ENCODE measurements around the gene ITGAE.

ITGAE gene

GRCh38 chr17:3689262-3690093 lies 111.5 kb downstream of the ITGAE start:
- DNase-seq = no peak

DNA sequence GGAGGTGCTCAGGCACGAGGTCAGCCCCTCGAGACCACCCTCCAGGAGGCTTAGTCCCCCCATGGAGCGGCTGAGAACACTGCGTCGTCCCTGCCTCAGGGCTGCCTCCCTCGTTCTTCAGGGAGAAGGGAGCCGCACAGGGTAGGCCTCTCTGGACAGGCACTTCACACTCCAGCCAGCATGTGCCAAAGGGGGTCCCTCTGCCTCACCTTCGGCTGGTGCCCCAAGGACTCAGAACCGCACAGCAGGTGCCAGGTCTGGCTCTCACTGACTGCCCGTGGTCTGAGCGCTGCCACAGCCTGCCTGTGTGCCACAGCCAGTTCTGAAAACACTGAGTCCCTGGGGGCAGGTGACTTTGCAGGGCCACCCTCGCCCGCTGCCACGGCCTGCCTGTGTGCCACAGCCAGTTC lies 112.1 kb downstream of the ITGAE start:
- DNase-seq = no peak

DNA sequence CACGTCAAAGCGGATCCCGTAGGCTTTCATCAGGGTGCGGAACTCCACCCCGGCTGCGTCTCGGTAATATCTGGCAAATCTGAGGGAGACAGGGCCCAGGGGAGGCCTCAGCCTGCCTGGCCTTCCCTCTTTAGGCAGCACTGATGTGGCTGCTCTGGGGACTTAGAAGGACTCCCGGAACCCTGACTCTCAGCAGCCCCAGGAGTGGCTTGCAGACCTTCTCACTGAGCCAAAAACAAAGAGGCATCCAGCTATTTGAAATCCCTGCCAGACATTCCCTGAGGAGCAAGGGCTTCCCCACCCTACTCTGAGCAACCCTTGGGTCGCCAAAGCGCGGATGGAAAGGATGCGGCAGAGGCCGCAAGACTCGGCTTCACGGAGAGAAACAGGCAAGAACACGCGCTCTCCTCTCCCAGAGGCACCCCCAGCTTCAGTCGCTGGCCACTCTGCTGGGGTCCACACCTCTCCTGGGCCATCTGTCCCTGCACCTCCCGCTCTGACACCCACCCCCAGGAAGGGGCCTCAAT lies 112.9 kb downstream of the ITGAE start:
- no peak for DNase-seq

DNA sequence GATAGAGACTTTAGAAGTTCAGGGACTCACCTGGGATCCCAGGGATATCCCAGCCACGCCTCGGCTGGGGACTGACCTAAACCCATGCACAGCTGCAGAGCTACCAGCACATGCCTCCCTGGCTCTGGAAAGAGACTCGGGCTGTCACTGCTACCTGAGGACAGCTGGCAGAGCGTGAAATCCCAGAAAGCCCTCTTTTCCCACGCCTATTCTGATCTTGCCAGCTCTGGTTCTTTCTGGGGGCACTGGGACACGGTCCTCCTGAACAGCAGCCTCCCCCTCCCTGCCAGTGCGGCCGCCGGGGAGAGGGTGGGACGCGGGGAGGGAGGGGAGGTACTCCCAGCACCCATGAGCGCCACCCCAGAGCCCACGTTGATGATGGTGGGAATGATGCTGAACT lies 115.8 kb downstream of the ITGAE start:
- no peak for DNase-seq

- no peak for DNase-seq
These were observed 117.9 kb downstream of the ITGAE start for GRCh38 chr17:3683054-3683511.

DNA sequence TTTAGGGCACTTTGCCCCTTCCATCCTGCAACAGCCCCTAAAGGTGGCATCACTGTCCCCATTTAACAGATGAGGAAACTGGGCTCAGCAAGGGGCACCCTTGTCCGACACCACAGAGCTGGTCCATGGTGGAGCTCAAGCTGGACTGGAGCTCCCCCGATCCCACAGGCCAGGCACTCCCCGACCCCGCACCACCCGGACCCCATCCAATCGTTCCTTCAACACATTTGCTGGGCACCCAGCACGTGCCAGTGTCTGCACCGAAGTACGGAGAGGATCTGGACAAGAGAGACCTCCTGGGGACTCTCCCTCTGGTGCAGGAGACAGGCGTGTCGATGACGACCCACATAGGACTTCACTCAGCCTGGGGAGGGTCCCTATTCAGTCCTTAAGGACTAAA lies 119.0 kb downstream of the ITGAE start:
- no peak for DNase-seq

DNA sequence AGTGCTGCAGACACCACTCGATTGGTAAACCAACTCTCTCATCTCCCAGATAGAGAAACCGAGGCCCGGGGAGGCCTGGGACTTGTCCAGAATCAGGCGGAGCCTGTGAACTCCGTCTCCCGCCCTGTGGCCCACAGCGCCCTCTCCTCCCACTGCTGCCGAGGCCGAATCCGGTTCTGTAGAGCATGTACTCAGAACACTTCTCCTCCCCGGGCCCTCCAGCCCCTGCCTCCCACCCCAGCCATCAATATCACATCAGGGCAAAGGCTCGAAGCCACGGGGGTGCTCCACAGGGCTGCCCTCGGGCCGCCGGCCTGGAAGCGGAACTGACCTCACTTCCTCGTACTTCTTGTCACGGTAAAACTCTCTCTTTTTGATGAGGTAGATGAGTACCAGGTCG lies 119.4 kb downstream of the ITGAE start:
- no peak for DNase-seq

GRCh38 chr17:3681057-3681456 lies 119.9 kb downstream of the ITGAE start:
- no peak for DNase-seq

DNA sequence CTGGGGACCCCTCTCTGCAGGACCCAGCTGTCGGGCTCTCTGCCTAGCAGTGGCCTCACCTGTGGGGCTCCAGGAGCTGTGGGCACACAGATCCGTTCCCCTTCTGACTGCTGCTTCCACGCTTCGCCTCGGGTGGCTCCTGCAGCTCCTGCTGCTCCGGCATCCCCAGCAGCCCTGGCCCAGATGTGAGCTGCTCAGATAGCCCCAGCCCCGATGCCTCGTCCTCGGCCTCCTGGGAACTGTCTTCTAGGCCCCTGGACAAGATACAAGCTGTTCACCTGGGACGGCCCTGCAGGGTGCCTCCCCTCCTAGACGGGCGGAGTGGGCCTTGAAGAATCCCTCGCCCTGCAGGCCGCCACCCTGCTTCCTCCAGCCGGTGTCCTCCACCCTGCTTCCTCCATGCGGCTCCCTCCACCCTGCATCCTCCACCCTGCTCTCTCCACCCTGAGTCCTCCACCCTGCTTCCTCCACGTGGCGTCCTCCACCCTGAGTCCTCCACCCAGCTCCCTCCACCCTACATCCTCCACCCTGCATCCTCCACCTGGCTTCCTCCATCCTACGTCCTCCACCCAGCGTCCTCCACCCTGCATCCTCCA lies 121.4 kb downstream of the ITGAE start:
- DNase-seq = no peak

DNA sequence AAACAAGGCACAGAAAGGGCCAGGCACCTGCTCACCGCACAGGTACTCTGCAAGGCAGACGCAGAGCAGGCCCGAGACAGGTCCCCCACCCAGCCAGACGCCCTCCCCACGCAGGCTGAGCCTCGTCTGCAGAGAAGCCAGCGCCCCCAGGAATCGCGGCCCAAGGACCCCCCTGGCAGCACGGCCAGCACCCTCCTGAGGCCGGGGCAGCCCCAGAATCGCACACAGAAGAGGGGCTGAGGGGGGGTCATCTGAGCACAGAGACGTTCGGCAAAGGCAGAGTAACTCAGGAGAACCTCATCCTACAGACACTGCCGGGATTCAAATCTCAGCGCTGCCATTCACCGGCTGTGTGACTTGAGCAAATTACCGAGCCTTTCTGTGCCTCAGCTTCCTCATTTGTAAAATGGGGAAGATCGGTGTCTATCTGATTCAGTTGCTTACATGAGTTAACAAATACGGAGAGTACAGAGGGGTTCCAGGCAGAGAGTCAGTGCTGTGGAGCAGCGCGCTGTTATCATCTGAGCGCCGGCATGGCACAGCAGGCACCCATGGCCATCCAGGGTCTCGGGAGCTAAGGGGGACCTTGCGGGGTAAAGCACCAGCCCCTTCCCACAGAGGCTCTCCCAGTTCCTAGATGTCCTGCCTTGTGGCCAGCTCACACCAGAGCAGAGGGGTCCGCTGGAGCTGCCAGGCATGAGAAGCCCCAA lies 122.0 kb downstream of the ITGAE start:
- DNase-seq = no peak

DNA sequence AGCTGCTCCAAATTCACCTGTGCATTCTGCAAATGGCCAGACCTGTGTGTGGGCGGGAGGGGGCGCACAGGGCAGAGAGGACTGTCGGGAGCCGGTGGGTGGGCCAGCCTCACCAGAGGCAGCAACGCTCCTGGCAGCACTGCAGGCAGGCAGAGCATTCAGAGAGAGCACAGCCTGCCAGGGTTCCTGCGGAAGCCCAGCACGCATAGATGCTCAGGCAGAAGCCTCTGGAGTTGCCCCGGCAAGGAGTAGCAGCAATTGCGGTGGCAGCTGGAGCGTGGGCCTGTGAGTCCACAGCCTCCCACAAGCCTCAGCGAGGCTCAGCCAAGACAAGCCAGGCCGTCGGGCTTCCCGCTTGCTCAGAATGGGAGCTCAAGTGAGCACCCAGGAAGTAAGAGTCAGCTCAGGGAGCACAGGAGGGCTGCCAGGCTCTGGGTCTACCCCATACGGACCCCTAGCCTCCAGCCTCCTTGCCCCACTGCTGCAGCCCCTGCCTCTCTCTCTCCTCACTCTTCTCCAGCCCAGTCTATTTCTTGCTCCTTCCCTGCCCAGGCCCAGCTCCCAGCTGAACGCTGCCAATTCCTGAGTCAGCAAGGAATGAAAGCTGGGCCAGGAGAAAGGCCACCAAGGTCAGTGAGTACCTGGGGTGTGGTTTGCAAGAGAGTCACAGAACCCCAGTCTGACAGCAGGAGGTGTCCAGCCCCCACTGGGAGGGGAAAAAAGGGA lies 122.7 kb downstream of the ITGAE start:
- no peak for DNase-seq

GRCh38 chr17:3675886-3676285 lies 125.1 kb downstream of the ITGAE start:
- no peak for DNase-seq

- DNase-seq = no peak
These were observed 128.4 kb downstream of the ITGAE start for GRCh38 chr17:3672571-3672970.

- DNase-seq = no peak
These were observed 131.4 kb downstream of the ITGAE start for GRCh38 chr17:3669548-3669947.

DNA sequence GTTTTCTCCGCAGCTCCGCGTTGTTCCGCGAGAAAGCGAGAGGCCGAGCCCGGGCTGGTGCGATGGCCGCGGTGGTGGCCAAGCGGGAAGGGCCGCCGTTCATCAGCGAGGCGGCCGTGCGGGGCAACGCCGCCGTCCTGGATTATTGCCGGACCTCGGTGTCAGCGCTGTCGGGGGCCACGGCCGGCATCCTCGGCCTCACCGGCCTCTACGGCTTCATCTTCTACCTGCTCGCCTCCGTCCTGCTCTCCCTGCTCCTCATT lies 132.0 kb downstream of the ITGAE start:
- no peak for DNase-seq

- peak; percentile 91 to 98 for DNase-seq
These were observed 132.5 kb downstream of the ITGAE start, which contains the start of the genes EMC6 and TAX1BP3 for GRCh38 chr17:3668279-3669084. Gene EMC6 (plus strand): TSS chr17:3668812. CDS start chr17:3669147, 335 bp downstream. Gene TAX1BP3 (minus strand): TSS chr17:3668578. CDS start chr17:3668526, 52 bp downstream.

DNA sequence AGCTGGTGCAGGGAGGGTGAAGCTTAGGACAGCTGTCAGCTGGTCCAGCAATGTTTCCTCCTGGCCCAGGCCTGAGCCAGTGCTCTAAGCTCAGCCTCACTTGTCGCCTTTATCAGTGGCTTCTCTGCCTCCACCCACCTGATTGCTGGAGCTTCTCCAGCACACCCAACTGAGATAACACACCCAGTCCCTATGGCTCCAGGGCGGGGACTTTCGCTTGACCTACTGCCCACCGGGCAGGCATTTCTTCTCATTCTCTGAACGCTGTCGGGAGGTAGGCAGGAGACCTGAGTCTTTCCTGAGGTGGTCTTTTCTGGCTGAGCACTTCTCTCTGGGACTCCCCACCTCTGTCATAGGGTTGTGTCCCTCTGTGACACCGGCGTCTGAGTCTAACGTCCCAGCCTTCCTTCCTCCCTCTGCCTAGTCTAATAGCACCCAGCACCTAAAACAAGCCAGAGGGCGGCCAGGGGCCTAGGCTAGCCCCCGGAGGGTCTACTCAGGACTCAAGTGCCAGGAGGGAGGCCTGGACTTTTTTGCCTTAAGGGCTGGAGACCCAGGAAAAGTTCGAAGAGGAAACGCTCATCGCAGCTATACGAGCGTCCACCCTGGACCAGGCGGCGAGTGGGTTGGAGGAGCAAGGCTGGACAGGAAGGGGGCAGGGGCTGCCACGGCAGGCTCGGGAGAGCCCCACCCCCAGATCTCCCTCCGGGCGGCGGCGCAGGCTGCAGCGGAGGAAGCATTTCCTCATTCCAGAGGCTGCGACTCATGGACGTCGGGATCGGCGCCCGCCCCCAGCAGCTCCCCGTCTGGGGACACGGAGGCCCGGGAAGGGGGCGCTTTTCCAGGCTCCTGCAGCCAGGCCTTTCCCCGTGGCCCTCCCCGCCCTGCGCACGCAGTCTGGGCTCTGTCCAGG lies 133.4 kb downstream of the ITGAE start:
- peak; percentile 44 to 49 for DNase-seq

DNA sequence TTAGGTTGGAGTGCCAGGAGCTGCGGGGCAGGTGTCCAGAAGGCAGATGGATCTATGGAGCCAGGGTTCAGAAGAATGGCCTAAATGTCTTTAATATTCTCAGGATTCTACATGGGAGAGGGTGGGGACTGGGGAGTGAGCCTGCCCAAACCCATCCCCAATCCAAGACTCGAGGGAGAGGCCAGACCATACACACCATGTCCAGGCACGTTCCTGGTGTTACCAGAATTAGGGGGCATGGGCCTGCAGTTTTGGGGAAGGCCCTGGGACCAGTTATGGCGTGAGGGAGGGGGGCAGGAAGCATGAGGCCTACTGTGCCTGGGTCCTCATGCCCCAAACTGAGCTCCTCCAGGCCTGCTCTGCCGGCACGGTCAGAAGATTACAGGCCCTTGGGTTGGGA lies 134.5 kb downstream of the ITGAE start:
- no peak for DNase-seq

GRCh38 chr17:3665834-3666233 lies 135.2 kb downstream of the ITGAE start:
- no peak for DNase-seq

Data from NCI-H446 (cell line).